GM12878 (cell line): Measurements from ENCODE around the gene EPHA10.

Experiments
- BCL11A ChIP-seq: IDR thresholded peaks from 2 replicates; pipeline ENCODE4 v1.6.1; 2011; ENCODE audit warnings: low read depth, low read length
- RAD51 ChIP-seq: fragments of 450-650 bp; IDR thresholded peaks from 2 replicates; pipeline ENCODE4 v1.6.1; 2016; ENCODE audit warnings: moderate library complexity, mild to moderate bottlenecking, inconsistent platforms

GRCh38 chr1:37671261-37671660 lies 93.7 kb downstream of the EPHA10 start:
- no peak for TF ChIP-seq BCL11A
- no peak for TF ChIP-seq RAD51
